SK-N-MC (cell line): ENCODE measurements around the gene RASSF4.

ENCODE experiments used
- EZH2 ChIP-seq: fragments of 200-600 bp; sonication (generic); IDR thresholded peaks from one replicate; pipeline ENCODE4 v1.6.1; 2017; ENCODE audit warnings: antibody characterized with exemption
- POLR2AphosphoS5 ChIP-seq: IDR thresholded peaks from 2 replicates; pipeline ENCODE4 v1.6.1; 2012; ENCODE audit warnings: mild to moderate bottlenecking, low read depth, low read length, borderline replicate concordance

GRCh38 chr10:44949127-44949802, 10.3 kb upstream of the RASSF4 start:
- TF ChIP-seq EZH2 (no peak), POLR2AphosphoS5 (no peak)
